GM19324 (cell line): Measurements from ENCODE around the gene BMAL2.

ENCODE experiments used
- ATAC-seq: cut with Tn5 transposase; IDR thresholded peaks from one replicate; pipeline ENCODE4 v1.9.1; 2021; ENCODE audit warnings: mild to moderate bottlenecking, moderate library complexity; ENCODE audit not compliant: unreplicated experiment, low FRiP score

BMAL2 gene

GRCh38 chr12:27332714-27333402 lies at the start of gene BMAL2:
Gene BMAL2 (plus strand): TSS chr12:27332836. CDS start chr12:27333073, 237 bp downstream.
- peak; percentile 43 for ATAC-seq

GRCh38 chr12:27284021-27284420 lies 48.6 kb upstream of the BMAL2 start:
- no peak for ATAC-seq

GRCh38 chr12:27284751-27285150 lies 47.9 kb upstream of the BMAL2 start:
- no peak for ATAC-seq

GRCh38 chr12:27285403-27285802 lies 47.2 kb upstream of the BMAL2 start:
- no peak for ATAC-seq

- ATAC-seq = no peak
Measured at GRCh38 chr12:27289414-27289813, 43.2 kb upstream of the BMAL2 start.

- ATAC-seq = no peak
Measured at GRCh38 chr12:27290501-27291168, 42.0 kb upstream of the BMAL2 start.

- ATAC-seq = no peak
Measured at GRCh38 chr12:27291862-27292261, 40.8 kb upstream of the BMAL2 start.

GRCh38 chr12:27292718-27293117 lies 39.9 kb upstream of the BMAL2 start:
- ATAC-seq = no peak

GRCh38 chr12:27293463-27293862 lies 39.2 kb upstream of the BMAL2 start:
- ATAC-seq = no peak

GRCh38 chr12:27296674-27297073 lies 36.0 kb upstream of the BMAL2 start:
- ATAC-seq = no peak

GRCh38 chr12:27297566-27297965 lies 35.1 kb upstream of the BMAL2 start:
- no peak for ATAC-seq

- no peak for ATAC-seq
Measured at GRCh38 chr12:27299102-27299501, 33.5 kb upstream of the BMAL2 start.

- no peak for ATAC-seq
Measured at GRCh38 chr12:27300226-27300625, 32.4 kb upstream of the BMAL2 start.

GRCh38 chr12:27303139-27304111 lies 29.2 kb upstream of the BMAL2 start:
- ATAC-seq = no peak

- no peak for ATAC-seq
Measured at GRCh38 chr12:27304856-27305255, 27.8 kb upstream of the BMAL2 start.

- no peak for ATAC-seq
Measured at GRCh38 chr12:27305673-27306456, 26.8 kb upstream of the BMAL2 start.

- peak; percentile 57 for ATAC-seq
Measured at GRCh38 chr12:27309293-27309994, 23.2 kb upstream of the BMAL2 start.

- ATAC-seq = no peak
Measured at GRCh38 chr12:27309995-27310315, 22.7 kb upstream of the BMAL2 start.

GRCh38 chr12:27316947-27317346 lies 15.7 kb upstream of the BMAL2 start:
- ATAC-seq = no peak

- no peak for ATAC-seq
Measured at GRCh38 chr12:27319409-27319808, 13.2 kb upstream of the BMAL2 start.
